ENCODE measurements around the gene MACF1.
A peak's percentile ranks its signal among the peaks of the same experiment; 100 is the strongest.
"Not testable (repeated sequence)": the region's sequence is repeated elsewhere in the genome, so short reads cannot be mapped to it uniquely, and the experiment has no call there.

Gene MACF1

DNA sequence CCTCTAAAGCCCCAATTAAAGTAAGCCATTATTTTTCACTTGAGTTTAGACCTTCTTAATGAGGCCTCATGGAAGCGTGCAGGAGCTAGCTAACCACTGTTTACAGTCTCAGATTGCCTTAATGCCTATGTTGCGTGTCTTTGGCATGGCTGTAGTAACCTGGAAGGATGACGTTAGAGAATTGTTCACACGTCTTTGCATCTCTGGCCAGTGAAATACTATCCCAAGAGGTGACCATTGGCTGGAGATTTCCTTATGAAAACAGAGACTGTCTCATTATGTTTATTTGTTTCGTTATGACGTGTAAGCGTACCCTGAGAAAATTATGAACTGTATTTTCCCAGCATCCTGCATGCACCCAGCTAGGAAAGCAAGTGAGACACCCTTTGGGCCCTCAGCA, 268.3 kb downstream of the MACF1 start:
- no peak for DNase-seq

DNA sequence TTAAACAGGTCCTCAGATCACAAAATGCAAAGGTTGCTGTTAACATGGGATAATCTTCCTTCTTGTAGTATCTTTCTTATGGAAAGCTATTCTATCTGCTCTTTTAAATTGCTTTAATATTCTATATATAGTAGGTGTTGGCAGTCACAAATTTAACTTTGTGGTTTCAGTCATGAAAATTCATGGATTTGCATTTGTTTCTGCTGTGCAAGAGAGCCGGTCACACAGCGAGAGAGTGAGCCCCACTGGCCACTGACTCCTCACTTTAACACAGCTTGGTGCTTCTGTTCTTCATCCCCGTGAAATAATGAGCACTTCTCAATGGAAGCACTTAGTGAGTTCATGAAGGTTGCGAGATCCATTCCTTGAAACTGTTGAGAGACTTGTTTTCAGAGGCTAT, 268.8 kb downstream of the MACF1 start:
- DNase-seq: no peak

DNA sequence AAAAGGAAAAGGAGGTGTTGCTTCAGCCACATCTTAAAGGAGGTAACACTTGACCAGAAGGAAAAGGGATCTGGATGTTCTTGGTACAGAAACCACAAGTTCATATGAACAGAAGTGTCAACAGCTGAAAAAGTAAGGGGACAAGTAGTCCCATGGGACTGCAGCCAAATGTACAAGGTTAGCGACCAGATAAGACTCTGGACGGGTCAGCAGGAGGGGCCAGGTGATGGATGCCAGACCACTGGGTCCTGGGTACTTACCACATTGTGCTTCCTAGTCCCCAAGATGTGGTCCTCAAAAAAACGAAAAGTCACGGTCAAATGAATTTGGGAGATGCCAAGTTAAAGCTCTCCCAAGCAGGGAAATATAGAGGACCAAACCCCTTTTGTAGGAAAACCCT, 270.3 kb downstream of the MACF1 start:
- no peak for DNase-seq

DNA sequence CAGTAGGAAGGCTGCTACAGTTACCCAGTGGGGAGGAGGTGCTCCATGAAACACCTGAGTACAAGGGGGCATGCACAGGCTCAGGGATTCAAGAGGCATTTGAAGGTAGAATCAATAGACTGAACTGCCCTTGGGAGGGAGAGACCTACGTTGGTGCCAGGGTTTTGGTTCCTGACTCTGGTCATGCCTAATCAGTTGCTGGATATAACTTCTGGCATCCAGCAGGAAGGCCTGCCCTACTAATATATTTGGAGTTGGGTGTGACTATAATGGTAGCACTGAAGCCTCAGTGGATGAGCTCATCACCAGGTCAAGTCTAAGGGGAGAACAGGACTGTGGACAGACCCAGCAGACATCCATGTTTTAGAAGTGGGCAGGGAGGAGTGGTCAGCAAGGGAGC, 271.1 kb downstream of the MACF1 start:
- not testable (repeated sequence) for DNase-seq

DNA sequence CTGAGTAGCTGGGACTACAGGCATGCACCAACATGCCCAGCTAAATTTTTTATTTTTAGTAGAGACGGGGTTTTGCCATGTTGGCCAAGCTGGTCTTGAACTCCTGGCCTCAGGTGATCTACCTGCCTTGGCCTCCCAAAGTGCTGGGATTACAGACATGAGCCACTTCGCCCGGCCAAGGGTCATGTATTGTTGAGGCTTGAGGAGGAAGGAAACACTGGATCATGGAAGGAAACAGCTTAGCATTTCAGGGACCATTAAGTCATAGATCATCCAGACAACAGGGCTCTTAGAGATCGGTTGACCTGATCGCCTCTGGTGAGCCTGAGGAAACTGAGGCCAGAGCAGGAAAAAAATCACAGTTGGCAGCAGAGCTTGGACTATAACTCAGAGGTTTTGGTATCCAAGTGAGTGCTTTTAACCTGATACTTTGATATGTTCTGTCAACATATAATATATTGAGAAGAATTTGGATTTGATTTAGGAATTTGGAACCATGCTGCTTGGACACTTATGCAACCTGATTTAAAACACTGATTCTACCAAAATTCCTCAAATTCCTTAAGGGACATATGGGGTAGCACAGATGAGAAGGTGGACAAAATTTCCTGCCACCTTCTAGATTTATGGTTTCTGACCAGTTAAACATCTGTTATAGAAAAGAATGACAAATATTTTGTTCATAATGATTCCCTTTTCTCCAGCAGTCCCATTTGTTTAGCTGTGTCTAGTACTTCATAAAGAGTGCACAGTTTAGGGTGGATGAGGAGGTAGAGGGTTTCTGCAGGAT, 273.8 kb downstream of the MACF1 start:
- DNase-seq: no peak

DNA sequence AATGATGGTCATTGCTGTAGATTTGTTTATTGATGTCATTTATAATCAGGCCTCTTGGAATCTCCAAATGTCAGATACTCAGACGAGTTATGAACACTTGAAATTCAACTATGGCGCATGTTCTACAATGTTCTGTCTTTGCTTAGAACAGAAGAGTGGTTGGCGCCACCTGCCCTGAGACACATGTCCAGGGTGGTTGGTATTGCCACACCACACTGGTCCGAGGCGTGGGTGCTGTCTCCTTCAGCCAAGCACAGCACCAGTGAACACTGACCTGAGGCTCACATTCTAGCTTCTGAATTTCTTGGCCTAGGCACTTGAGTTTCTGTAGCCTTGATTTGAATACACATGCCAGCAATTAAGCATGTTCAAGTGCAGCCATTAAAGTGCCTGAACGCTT, 276.8 kb downstream of the MACF1 start:
- no peak for DNase-seq

DNA sequence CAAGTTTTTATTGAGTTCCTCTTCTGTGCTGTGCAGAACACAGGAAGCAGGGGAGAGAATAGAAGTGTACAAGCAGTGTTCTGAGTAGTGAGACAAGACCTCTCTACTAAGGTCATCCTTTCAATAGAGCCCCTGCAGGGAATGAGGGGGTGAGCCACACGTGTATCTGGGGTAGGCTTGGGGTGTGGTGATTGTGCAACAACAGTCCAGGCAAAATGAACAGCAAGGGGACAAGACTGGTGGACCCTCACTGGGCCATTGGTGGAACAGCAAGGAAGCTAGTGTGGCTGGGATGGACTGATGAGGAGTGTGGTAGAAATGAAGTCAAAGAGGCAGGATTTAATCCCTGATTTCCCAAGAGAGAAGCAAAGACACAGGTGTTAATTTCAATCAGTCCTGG, 278.8 kb downstream of the MACF1 start:
- no peak for DNase-seq

DNA sequence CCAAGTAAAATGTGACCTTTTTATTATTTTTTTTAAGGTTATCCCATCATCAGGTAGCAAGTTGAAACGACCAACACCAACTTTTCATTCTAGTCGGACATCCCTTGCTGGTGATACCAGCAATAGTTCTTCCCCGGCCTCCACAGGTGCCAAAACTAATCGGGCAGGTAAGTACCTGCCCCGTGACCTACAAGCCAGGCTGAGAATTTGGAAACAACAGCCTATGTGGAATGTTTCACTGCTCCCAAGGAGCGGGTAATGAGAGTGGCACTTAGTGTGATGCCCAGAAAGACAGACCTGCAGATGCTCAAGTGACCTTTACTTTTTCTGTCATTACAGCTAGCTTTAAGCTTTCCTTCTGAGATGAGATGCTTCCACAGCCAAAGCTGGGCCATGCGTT, 280.1 kb downstream of the MACF1 start:
- no peak for DNase-seq

DNA sequence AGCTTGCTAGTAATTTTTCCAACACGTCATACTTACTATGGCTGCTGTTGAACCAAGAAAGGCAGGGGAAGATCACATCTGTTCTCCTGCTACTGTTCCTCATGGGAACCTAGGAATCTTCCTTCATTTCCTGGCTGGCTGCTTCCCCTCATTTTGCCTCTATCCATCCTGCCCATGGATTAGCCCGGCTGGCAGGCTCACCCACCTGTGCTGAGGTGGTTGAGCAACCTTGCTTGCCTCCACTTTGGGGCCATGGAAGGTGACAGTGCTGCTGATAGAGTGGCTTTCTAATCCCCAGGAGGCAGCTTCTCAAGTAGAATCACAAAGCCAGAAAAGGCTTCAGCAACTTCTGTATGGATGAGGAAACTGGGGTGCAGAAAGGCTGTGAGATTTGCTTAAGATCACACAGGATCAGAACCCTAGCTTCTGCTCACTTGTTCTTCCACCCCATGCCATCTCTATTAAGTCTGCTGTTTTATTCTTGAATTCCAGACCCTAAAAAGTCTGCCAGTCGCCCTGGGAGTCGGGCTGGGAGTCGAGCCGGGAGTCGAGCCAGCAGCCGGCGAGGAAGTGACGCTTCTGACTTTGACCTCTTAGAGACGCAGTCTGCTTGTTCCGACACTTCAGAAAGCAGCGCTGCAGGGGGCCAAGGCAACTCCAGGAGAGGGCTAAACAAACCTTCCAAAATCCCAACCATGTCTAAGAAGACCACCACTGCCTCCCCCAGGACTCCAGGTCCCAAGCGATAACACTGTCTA, 280.7 kb downstream of the MACF1 start:
- no peak for DNase-seq

DNA sequence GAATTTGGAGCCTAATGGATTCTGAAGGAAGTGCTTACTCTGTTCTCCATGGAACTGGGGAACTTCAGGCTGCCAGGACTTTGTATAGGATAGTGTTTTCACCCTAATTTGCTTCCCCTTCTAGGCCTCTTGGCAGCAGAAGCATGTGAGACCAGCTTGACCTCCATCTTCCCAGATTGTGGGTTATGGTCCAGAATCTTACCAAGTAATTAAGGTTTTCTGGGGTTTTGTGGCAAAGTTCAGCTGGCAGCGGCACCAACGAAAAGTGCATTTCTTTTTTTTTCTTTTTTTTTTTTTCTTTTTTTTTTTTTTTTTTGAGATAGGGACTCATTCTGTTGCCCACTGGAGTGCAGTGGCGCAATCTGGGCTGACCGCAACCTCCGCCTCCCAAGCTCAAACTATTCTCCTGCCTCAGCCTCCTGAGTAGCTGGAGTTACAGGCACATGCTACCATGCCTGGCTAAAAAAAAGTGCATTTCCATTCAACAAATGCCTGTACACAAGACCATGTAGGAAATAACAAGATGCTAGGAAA, 283.6 kb downstream of the MACF1 start:
- no peak for DNase-seq

DNA sequence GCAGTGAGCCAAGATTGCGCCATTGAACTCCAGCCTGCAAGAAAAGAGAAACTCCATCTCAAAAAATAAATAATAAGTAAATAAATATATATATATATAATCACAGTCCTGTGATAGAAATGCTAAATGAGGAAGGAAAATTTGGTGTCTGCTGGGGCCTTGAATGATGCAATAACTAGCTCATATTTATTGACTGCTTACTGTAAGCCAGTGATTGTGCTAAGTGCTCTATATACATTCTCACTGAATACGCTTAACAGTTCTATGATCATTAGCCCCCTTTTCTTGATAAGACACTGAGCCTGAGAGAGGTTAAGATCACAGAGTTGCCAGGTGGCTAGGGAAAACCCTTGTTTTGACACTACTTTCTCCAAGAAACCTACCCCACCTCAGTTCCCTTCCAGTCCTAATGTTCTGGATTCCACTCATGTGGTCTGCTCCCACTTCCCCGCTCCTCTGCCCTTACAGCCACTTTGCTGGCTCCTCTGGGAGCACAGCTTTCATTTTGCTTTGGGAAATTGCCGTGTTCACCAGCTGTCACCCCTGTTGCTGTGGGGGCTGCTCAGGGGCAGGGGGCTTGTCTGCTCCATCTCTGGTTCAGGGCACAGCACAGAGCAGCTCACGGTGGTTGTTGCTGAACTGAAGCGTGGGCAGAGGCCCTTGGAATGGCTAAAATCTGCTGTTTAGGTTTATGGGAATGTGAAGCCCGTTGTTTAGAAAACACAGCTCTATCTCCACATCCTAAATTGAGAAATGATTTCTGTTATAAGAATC, 284.5 kb downstream of the MACF1 start:
- DNase-seq: peak; percentile 35 to 44

DNA sequence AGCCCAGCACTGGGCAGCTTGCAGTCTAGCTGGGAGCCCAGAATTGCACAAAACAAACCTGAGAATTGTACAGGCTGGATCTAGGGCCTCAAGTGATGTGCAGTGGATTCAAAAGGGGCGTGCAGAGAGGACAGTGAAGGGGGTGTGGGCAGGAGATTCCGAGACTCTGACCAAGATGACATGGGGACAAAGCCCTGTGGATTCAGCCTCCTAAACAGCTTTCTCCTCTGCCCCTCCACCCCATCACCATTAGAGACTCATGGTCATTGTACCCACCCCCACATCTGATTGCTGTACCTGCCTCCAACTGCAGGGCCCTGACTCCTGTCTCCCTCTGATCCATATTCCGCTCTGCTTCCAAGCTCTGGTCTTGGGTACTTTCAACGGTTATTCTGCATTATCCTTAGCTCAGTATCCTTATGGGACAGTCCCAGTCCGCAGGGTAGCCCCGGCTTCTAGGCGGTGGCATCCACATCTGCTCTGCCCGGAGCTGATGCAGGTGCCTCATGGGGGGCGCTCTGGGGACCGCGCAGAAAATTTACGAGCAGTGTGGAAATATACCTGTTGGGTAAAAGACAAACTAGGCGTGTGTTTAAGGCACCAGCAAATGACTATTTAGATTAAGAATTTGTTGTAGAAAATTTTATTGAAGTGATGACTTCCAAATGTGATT, 285.2 kb downstream of the MACF1 start:
- no peak for DNase-seq

DNA sequence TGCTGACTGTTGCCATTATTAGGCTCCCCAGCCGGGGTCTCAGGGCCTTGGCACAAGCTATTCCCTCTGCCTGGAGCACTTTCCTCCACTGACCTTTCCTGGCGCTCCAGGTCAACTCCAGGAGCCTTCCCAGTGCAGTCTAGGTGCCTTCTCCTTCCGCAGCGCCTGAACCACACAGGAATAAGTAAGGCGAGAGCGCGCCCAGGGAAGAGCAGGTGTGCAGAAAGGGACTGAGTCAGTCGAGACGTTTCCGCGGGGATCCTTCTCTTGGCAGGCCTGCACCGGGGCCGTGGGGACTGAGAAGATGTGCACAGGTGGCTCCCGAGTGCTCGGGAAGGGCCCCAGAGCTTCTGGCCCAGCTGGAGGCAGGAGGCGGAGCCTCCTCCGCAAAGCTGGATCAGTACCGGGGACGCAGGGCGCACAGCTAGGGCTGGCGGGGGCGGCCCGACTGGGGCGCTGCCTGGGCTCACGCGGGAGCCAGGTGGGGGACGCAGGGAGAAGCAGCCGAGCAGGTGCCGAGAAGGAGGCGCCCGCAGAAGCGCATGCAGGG, 286.2 kb downstream of the MACF1 start:
- no peak for DNase-seq

DNA sequence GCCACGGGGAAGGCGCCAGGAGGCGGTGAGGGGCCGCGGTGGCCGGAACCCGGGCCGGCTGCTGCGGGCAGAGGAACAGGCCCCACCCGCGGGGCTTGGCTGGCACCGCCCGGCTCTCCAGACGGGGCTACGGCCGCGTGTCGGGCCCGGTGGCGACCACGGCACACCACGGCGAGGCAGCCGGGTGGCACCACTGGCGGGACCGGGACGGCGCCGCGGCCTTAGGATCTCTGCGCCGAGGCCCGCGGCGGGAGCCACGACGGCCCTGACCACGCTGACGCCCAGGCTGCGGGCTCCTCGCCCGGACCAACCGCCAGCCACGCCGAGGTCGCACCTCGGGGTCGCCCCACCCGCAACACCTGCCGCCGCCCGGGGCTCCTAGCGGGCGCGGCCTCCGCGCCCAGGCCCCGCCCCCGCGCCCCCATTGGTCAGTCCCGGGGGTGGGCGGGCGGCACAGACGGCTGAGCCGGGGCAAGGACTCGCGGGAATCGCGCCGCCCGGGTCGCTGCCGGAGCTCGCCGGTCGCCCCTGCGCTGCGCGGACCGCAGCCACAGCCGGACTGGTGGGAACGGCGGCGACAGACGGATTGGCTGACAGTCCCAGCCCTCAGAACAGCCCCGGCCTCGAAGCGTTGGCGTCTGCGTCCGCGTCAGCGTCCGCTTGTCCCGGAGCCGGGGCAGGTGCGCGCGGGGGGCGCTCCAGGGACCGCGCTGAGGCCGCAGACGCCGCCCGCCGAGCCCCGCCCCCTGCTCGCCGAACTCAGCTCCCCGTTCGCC, 286.8 kb downstream of the MACF1 start, which contains the start of gene BMP8A:
BMP8A (plus strand) TSS at position 491 of the 776 bp plus-strand sequence. CDS start 356 bp downstream, outside the sequence.
- DNase-seq: peak; percentile 30 to 58

DNA sequence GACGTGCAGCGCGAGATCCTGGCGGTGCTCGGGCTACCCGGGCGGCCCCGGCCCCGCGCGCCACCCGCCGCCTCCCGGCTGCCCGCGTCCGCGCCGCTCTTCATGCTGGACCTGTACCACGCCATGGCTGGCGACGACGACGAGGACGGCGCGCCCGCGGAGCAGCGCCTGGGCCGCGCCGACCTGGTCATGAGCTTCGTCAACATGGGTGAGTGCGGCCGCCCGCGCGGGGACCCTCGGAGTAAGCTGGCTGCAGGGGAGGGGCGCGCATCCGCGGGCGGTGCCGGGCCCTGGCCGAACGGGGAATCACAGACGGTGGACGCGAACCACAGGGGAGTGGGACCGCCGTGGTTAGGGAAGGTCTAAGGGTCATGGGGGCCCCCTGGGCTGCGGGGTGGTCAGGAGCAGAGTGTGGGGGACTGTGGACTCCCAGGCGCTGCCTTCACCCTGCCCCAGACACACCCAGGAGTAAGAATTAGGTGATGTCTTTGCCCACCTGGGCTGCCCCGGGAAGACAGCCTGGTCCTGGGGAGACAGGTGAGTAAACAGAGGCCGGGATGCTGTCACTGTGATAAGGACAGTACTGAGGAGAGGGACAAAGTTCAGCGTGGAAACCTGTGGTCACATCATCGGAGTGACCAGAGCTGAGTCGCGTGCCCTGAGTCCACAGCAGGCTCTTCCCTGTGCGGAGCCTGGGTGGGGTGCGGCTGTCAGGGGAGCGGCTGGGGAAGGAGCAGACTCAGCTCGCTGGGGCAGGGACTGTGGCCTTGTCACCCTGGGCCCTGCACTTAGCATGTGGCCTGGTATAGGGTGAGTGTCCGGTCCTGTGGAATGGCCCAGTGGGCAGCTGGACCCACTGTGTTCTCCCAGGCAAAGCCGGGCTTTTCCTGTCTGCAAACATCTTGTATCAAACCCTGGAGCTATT, 287.9 kb downstream of the MACF1 start:
- not testable (repeated sequence) for DNase-seq

DNA sequence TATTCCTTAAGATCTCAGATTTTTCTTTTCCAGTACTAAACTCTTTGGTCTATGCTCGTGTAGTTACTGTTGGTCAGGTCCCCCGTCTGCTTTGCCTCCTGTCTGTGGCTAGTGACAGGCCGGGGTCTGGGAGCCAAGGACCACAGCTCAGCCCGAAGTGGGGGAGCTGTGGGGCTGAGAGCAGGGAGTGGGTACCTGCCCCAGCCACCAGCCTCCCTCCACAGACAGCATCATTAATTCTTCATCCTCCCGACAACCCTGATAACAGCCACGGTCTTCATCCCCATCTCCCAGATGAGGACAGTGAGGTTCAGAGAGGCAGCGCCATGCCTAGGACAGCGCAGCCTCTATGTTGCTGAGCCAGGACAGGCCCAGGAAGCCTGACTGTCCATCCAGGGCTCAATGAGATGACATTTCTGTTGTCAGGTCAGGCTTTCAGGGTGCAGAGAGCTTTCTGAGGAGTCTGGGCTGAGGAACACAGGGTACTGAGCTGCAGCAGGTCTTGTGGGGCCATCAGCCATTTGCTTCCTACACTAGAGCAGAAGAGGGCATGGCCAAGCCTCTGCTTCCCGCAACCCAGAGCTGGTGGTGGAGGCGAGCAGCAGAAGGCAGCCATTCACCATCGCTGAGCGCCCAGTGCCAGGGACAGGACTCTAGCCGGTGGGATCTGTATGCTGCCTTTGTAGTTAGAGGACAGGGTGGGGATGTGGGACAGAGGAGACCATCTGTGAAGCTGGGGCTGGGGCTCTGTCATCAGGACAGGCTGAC, 288.7 kb downstream of the MACF1 start:
- DNase-seq: not testable (repeated sequence)

DNA sequence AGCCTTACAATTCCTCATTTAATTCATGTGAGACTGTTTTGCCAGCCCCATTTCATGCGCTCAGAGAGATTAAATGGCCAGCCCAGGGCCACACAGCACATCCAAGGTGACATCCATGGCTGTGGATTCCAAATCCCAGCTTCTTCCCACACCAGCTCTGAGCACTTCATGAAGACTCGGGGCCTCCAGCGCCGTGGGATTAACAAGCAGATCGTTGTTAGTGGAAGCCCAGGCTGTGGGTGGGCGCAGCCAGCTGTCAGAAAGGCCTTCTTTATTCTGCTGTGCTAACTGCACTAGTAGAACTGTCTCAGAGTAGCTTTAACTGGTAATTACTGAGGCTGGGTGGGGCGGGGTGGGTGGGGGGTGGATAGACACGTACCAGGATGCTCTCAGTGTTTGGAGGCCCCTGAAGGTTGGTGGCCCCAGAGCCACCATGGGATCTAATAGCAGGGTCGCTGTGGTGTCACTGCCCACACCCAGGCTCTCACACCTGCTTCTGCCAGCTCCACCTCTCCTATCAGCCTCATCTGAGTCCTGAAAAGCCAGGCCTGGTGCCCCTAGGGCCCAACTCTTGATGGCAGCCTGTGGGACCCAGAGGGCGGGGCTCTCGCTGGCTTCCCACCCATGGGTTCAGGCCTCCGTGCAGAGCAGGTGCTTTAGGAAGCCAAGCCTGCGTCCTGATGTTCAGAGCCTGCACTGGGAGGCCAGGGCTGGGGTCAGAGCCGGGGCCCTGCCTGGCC, 290.3 kb downstream of the MACF1 start:
- DNase-seq: no peak

DNA sequence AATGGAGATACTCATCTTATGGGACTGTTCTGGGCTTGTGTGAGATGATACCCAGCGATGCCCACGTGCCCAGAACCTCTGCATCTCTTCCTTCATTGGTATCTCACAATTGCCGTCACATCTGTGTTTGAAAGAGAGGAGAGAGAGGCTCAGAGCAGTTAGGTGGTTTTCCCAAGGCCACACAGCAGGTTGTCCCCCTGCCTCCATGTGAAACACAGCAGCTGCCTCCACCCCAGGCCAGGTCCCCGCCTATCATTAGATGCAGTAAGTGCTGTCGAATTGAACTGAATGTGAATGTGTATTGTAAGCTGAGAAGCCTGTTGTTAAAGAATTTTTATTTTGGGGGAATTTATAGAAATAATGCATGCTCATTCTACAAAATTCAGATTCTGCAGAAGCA, 292.0 kb downstream of the MACF1 start:
- DNase-seq: not testable (repeated sequence)

DNA sequence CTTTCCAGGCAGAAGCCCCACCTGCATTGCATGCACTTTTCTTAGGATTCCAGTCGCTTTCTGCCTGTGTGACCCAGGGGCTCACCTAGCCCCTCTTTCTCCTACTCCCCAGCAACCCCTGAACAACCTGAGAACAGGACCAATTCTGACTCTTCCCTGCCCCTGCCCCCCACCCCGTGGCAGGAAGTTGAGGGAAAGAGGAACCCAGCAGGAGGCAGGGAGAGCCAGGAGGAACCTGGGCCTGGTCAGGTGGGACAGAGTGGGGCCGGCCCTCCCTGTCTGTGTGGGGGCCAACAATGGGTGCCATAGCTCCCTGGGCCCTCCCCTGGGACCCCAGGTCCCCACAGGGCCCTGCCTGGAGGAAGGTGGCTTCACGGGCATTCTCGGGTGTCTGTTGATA, 293.1 kb downstream of the MACF1 start:
- DNase-seq: no peak
